Coronary artery (tissue), 2 donors: ENCODE data around the gene ASRGL1.
A peak's percentile ranks its signal among the peaks of the same experiment; 100 is the strongest.

Experiments
- DNase-seq: peaks from one replicate; pipeline ENCODE4 v3.0.0-alpha.2; 2017; ENCODE audit warnings: low spot score
- H3K27ac ChIP-seq, 2 donors: fragments of 200-600 bp; sonication (generic); one replicate each; pipeline ENCODE4 v1.5.1; 2016 to 2019
- H3K4me3 ChIP-seq: fragments of 200-600 bp; sonication (generic); 2 replicates; pipeline ENCODE4 v1.5.1; 2016; ENCODE audit warnings: mild to moderate bottlenecking, moderate library complexity
- TF ChIP-seq, protein P1 (sequence below): fragments of 200-600 bp; sonication (generic); IDR thresholded peaks from one replicate; pipeline ENCODE4 v1.5.1; 2019; ENCODE audit warnings: antibody characterized with exemption

Gene ASRGL1

DNA sequence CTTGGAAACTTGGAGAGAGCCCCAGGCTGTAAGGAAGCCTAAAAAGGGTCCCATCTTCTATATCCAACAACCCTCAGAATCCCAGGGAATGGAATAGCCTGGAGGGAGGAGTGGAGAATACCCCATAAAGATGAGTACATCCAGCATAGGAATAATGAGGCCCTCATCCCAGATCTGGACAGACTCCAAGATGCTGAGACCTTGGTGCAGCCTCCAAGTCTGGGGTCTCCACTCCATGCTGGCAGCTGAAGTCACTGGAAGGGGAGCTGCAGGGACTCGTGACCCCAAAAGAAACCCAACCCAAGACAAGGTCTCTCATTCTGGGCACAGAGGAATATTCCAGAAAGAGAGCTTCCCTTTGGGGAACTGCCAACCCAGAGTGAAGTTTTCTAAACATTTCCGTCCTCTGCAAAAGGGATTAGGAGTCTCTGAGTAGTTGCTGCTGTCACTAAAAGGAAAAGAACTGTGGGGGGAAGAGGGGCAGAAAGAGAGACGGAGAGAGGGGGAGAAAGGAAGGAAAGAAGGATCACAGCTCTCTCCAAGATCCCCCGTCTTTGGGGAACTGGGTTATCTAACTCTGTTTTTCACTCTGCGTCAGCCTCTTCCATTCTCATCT lies 82.2 kb downstream of the ASRGL1 start:
- TF ChIP-seq, protein P1, sequence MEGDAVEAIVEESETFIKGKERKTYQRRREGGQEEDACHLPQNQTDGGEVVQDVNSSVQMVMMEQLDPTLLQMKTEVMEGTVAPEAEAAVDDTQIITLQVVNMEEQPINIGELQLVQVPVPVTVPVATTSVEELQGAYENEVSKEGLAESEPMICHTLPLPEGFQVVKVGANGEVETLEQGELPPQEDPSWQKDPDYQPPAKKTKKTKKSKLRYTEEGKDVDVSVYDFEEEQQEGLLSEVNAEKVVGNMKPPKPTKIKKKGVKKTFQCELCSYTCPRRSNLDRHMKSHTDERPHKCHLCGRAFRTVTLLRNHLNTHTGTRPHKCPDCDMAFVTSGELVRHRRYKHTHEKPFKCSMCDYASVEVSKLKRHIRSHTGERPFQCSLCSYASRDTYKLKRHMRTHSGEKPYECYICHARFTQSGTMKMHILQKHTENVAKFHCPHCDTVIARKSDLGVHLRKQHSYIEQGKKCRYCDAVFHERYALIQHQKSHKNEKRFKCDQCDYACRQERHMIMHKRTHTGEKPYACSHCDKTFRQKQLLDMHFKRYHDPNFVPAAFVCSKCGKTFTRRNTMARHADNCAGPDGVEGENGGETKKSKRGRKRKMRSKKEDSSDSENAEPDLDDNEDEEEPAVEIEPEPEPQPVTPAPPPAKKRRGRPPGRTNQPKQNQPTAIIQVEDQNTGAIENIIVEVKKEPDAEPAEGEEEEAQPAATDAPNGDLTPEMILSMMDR = no peak
- Histone ChIP-seq H3K27ac (peak overlapping the region in 1 of 2 donors; percentile 47), H3K4me3 (no peak overlapping the region)
- DNase-seq = no peak

DNA sequence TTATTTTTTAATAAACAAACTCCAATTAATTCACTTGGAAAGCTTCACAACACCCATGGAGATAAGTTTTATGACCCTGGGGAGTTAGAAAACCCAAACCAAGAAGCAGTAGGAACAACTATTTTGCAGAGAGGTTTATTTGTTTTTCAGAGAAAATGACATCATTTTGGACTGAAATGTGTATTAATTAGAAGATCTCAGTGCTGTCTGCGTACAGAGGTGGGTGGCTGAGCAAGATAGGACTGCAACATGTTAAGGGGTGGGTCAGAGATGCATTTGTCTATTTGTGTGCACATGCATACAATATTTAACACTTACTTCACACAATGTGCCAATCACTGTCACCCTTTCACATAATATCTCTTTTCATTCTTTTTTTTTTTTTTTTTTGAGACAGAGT lies 82.7 kb downstream of the ASRGL1 start:
- peak overlapping the region in 1 of 2 donors; percentile 47 for H3K27ac ChIP-seq
- no peak overlapping the region for H3K4me3 ChIP-seq
- DNase-seq = no peak
- TF ChIP-seq, protein P1 = no peak

DNA sequence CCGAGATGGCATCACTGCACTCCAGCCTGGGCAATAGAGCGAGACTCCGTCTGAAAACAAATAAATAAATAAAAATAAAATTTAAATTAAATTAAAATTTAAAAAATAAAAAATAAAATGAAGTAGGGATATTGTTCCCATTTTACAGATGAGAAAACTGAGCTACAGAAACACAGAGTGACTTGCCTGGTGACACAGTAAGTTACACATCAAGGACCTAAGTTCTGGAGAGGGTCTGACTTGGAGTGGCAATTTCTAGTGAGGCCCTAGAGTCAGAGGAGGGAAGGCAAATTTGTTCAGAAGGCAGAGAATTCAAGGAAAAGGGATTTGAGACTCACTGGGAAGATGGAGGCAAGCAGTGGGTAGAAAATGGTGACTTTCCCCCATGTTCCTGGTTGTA lies 83.6 kb downstream of the ASRGL1 start:
- no peak for DNase-seq
- TF ChIP-seq, protein P1 = no peak
- no peak overlapping the region for H3K27ac ChIP-seq
- no peak overlapping the region for H3K4me3 ChIP-seq

DNA sequence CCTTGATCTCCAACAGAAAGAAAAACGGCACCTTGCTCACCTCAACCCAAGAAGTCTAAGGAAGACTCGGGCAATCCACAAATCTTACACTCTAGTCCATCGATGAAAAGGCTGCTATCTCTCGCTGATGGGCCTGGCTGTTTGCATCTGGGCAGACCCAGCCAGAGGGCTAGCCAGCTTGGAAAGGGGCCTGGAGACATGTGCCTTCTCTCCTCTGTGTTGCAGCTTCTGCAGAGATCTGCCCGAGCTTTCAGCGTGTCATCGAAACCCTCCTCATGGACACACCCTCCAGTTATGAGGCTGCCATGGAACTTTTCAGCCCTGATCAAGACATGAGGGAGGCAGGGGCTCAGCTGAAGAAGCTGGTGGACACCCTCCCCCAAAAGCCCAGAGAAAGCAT lies 84.7 kb downstream of the ASRGL1 start:
- no peak overlapping the region for H3K4me3 ChIP-seq
- no peak for DNase-seq
- no peak overlapping the region for H3K27ac ChIP-seq

GRCh38 chr11:62423012-62423411 lies 85.8 kb downstream of the ASRGL1 start:
- TF ChIP-seq, protein P1 = no peak
- Histone ChIP-seq H3K4me3 (no peak overlapping the region), H3K27ac (no peak overlapping the region)
- no peak for DNase-seq

More for the DNA sequence above, 84.7 kb downstream of the ASRGL1 start:
- TF ChIP-seq, protein P1 = no peak

DNA sequence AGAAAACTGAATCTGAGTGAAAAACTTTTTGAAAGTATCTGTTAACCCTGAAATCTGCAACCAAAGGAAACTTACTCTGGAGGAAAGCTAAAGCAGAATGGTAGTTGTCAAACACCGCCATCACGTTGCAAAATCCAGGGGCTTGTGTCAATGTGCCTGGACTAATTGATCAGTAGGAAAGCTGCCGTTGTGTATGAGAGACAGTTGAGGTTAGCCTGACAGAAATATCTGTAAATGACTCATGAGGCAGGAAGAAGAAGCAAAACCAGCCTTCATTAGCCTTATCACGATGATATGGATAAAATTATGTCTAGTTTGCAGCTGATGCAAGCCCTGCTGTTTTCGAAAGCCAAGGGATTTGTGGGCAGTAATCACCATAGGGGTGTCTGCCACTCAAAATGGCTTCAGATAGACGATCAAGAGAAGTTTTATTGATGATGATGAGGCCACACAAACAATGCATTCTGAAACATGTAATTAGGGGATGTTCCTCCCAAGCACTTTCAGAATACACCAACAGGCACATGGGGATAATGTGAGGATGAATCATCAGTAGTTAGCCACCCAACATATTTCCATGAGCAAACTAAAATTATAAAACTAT lies 90.5 kb downstream of the ASRGL1 start:
- no peak for DNase-seq
- TF ChIP-seq, protein P1 = no peak
- Histone ChIP-seq H3K27ac (peak overlapping the region in 1 of 2 donors; percentile 54), H3K4me3 (no peak overlapping the region)

DNA sequence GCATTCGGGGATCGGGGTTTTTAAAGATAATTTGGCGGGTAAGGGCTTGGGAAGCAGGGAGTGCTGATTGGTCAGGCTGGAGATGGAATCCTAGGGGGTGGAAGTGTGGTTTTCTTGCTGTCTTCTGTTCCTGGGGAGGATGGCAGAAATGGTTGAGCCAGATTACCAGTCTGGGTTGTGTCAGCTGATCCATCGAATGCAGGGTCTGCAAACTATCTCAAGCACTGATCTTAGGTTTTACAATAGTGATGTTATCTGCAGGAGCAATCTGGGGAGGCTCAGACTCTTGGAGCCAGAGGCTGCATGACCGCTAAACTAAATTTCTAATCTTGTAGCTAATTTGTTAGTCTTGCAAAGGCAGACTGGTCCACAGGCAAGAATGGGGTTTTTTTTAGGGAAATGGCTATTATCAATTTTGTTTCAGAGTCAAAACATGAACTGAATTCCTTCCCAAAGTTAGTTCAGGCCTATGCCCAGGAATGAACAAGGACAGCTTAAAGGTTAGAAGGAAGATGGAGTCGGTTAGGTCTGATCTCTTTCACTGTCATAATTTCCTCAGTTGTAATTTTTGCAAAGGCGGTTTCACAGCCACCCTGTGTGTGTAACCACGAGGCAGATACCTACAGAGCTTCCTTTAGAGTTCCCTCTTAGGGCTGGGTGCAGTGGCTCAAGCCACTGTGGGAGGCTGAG lies 91.8 kb downstream of the ASRGL1 start:
- TF ChIP-seq, protein P1 = no peak
- H3K27ac ChIP-seq = no peak overlapping the region
- DNase-seq = no peak
- no peak overlapping the region for H3K4me3 ChIP-seq
